GOT3 (cell line): Measurements from ENCODE around the gene CNTNAP2.
"Not testable (repeated sequence)": the region's sequence is repeated elsewhere in the genome, so short reads cannot be mapped to it uniquely, and the experiment has no call there.

Source experiments
- DNase-seq: peaks from one replicate; lab custom pipeline; 2025; ENCODE audit warnings: mixed read lengths; lab: John Stamatoyannopoulos, UW

CNTNAP2 gene

GRCh38 chr7:146885231-146885630 lies 768.6 kb downstream of the CNTNAP2 start:
- DNase-seq = no peak

DNA sequence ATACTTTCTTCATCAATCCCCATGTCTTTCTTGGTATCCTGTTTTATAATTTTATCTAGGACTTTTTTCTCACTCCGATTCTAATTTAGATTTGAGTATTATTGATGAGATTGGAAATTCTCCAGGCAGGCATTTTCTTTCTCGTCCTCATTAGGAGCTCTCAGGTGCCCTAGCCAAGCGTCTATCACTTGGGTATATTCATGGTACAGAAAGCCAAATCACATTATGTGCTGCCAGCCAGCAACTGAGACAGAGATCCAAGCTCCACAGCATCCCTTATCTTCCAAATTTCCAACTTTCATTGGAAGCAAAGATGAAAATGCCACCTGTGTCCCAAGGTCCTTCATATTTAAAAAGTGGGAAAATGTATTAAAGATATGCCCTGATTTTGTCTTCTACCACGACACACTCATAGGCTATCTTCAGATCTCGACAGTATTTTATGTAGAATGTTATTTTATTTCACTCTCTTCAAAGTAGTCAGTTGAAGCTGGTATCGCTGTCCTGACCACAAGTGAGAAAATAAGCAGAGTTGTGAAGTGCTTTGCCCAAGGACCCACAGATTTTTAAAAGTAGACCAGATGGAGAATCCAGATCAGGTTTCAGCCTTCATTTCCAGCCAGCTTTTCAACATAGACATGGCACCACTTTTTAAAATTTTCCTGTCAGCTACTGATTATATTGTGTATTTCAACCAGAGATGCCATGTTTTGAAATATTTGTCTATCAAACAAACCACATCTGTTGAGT lies 773.4 kb downstream of the CNTNAP2 start:
- no peak for DNase-seq

GRCh38 chr7:146892151-146892550 lies 775.5 kb downstream of the CNTNAP2 start:
- no peak for DNase-seq

GRCh38 chr7:146894927-146895326 lies 778.3 kb downstream of the CNTNAP2 start:
- DNase-seq = no peak

GRCh38 chr7:146902266-146902665 lies 785.7 kb downstream of the CNTNAP2 start:
- DNase-seq = no peak

DNA sequence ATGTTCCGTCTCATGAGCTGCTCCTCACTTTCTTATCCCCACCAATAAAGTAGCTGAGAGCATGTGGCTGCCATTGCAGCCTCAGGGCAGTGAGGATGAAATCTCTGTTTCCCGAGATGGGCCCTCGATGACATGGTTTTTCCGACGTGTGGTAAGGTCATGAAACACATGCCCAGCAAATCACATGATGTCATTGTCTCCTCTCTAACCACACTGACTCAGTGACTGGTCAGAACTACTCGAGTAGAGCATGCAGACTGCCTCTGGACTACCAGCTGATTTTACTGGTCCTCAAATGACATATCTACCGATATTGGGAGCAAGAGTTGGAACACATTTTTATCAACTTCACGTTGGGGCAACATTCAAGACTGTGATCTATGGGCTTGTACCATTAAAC lies 786.1 kb downstream of the CNTNAP2 start:
- no peak for DNase-seq

DNA sequence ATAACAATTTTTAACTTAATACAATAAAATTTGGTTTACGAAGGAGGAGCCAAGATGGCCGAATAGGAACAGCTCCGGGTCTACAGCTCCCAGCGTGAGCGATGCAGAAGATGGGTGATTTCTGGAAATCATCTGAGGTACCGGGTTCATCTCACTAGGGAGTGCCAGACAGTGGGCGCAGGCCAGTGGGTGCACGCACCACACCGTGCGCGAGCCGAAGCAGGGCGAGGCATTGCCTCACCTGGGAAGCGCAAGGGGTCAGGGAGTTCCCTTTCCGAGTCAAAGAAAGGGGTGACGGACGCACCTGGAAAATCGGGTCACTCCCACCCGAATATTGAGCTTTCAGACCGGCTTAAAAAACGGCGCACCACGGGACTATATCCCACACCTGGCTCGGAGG lies 789.1 kb downstream of the CNTNAP2 start:
- DNase-seq = not testable (repeated sequence)

DNA sequence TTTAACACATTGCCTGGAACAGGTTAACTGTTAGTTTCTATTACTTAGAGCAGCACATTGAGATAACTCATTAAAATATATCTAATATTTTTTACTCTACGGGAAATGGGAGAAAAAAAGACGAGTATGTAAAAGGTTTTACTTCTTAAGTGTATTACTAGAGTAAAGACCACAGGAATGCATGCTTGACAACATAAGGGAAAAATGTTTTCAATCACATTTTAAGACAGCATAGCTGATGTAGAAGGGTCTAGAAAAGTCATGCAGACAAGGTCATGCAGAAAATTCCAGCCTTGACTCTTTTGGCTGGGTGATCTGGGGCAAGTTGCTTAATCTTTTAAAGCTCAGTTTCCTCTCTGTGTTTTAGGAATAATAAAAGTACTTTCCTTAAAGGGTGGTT lies 806.2 kb downstream of the CNTNAP2 start:
- DNase-seq = no peak

DNA sequence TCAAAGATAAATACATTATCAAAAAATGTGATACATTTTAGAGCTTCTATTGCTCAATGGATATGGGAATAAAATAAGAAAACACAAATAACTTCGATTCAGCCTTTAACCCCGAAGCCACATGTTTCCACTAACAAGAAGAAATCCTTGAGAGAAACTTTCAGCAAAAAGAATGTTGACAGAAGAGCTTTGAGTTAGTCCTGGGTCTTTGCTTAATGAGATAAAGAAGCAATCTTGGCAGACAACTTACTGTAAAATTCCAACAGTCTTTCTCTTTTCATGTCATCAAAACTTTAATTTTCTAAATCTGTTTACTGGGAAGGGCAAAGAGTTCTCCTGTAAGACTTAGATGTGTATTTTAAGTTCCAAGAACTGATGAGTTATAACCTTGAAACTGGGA lies 810.2 kb downstream of the CNTNAP2 start:
- DNase-seq = no peak

- DNase-seq = no peak
Measured at GRCh38 chr7:146937836-146938235, 821.2 kb downstream of the CNTNAP2 start.

DNA sequence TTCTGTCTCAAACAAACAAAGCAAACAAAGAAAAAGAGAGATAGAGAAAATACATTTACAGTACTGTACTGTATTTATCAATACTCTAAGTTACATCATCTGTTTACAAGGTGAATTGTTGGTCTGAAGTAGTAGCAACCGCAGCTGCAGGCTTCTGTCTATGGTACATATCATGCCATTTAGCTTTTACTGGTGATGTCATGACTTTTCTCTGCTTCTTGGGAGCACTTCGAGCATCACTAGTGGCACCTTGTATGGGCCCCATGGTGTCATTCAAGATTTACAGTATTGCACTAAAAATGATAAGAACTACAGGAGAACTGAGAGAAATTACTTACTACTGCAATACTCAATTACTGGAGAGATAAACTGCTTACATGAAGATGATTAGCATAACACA lies 826.9 kb downstream of the CNTNAP2 start:
- no peak for DNase-seq

- DNase-seq = no peak
Measured at GRCh38 chr7:146948703-146949102, 832.1 kb downstream of the CNTNAP2 start.

- no peak for DNase-seq
Measured at GRCh38 chr7:146956321-146956720, 839.7 kb downstream of the CNTNAP2 start.

GRCh38 chr7:146956853-146957252 lies 840.3 kb downstream of the CNTNAP2 start:
- no peak for DNase-seq

- DNase-seq = no peak
Measured at GRCh38 chr7:146960773-146961391, 844.3 kb downstream of the CNTNAP2 start.

DNA sequence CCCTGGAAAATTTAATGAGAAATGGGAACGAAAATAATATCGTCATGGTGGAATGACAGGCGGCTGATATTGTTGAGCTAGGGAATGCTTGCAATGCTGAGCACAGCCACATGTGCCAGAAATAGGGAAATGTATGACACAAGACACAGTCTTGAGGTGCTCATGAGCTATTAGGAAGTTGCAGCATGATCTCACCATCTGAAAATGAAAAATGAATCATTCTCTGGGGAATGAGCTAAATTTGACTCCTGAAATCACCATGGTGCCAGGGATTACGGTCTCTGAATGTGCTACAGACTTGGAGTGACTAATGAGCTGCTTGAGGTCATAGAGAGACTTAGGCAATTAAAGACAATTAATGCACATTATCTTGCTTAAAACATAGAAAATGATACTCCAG lies 845.0 kb downstream of the CNTNAP2 start:
- DNase-seq = no peak

GRCh38 chr7:146966274-146966673 lies 849.7 kb downstream of the CNTNAP2 start:
- no peak for DNase-seq

DNA sequence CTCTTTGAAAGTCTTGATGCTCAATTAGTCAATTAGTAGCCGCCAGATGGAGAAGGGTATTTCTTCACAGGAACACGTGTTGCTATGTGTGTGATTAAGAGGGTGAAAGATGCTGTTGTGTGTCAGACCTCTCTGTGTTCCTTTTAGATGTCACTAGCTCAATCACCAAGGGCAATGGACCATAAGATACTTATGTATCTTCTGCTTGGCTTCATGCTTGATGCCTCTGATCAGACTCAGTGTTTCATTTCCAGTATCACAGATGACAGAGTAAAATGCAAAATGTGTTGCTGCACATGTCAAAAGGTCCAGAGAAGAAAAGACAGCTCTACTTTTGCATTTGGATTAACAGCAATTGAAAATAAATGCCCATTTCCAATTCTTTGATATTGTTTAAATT lies 865.9 kb downstream of the CNTNAP2 start:
- no peak for DNase-seq

GRCh38 chr7:146991596-146991995 lies 875.0 kb downstream of the CNTNAP2 start:
- no peak for DNase-seq

DNA sequence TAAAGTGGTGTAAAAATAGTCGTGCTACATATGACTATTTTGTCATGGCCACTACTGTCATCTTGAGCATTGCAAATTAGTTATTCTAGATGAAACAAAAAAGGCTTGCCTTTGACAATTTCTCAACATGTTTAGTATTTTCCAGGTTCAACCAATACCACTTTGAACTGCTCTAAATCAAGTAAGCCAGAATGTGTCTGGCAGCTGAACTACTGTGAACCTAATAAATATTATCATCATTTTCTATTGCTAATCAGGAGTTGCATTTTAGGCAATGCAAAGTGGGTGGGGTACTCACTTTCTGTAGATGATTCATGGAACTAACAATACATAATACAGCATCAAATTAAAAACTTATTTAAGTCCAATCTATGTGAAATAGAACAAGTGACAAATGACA lies 877.2 kb downstream of the CNTNAP2 start:
- DNase-seq = no peak

- DNase-seq = no peak
Measured at GRCh38 chr7:147008530-147008929, 891.9 kb downstream of the CNTNAP2 start.

DNA sequence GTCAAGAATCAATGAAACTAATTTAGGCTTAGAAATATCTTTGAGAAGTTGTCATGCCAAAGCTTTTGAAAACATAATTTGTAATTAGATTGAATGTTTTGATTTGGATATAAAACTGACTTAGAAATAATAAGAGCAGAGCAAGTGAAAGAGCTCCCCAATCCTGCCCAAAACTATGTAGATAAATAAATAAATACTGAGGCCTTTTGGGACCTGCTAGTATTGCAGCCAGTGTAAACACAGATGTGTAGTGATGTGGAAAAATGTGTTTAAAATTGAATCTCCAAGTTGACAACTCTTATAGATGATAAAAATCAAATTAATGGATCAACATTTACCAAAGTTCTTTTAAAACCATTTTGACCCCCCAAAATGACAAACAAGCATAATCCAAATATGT lies 896.1 kb downstream of the CNTNAP2 start:
- no peak for DNase-seq

GRCh38 chr7:147013825-147014224 lies 897.2 kb downstream of the CNTNAP2 start:
- no peak for DNase-seq
